A673 (cell line): ENCODE data around the gene TMEM45A. TPM values are rescaled to one million over a fixed set of nuclear protein-coding genes. Genes with fewer than 3 reads are reported as not detected.
"Not testable (repeated sequence)": the region's sequence is repeated elsewhere in the genome, so short reads cannot be mapped to it uniquely, and the experiment has no call there.

ENCODE experiments used
- BruUV-seq: library from RNA; stranded (reverse); fragments of 400-500 nt; replicated peaks from 2 replicates; lab custom pipeline; 2021; lab: Mats Ljungman, UMichigan
- CTCF ChIA-PET: fragments of 300-600 bp; sonication (Branson Sonifier 250); formaldehyde crosslinking; loops from one replicate; lab custom pipeline; 2022; ENCODE audit warnings: antibody characterized with exemption; lab: Charles Lee
- POLR2A ChIA-PET: fragments of 300-600 bp; sonication (Branson Sonifier 250); formaldehyde crosslinking; loops from one replicate; lab custom pipeline; 2022; ENCODE audit warnings: antibody characterized with exemption; ENCODE audit not compliant: low non-redundant PET; lab: Charles Lee
- DNase-seq: peaks from one replicate; pipeline ENCODE4 v3.0.0-alpha.2; 2015; ENCODE audit warnings: low spot score
- H3K27ac ChIP-seq: fragments of 200-600 bp; sonication (generic); 2 replicates; pipeline ENCODE4 v1.5.1; 2016; ENCODE audit warnings: mixed run types, low read depth, mild to moderate bottlenecking, mixed read lengths, antibody characterized with exemption, low read length; ENCODE audit not compliant: poor library complexity, severe bottlenecking
- H3K27me3 ChIP-seq: fragments of 200-600 bp; sonication (generic); replicated peaks from 2 replicates; pipeline ENCODE4 v1.6.1; 2017; ENCODE audit warnings: mixed run types, low read depth, mild to moderate bottlenecking, mixed read lengths, antibody characterized with exemption, low read length; ENCODE audit not compliant: insufficient read depth, poor library complexity
- H3K36me3 ChIP-seq: fragments of 200-600 bp; sonication (generic); 2 replicates; pipeline ENCODE4 v1.6.1; 2016; ENCODE audit warnings: mixed run types, mild to moderate bottlenecking, mixed read lengths, antibody characterized with exemption, low read length; ENCODE audit not compliant: insufficient read depth, poor library complexity, severe bottlenecking
- H3K4me1 ChIP-seq: fragments of 200-600 bp; sonication (generic); 2 replicates; pipeline ENCODE4 v1.6.1; 2017; ENCODE audit warnings: mixed run types, mild to moderate bottlenecking, mixed read lengths, antibody characterized with exemption, low read length; ENCODE audit not compliant: insufficient read depth, poor library complexity, severe bottlenecking
- H3K4me3 ChIP-seq: fragments of 200-600 bp; sonication (generic); 2 replicates; pipeline ENCODE4 v1.5.1; 2016; ENCODE audit warnings: low read depth, mixed run types, mild to moderate bottlenecking, mixed read lengths, low read length; ENCODE audit not compliant: poor library complexity, severe bottlenecking
- H3K9me3 ChIP-seq: fragments of 200-600 bp; sonication (generic); 2 replicates; pipeline ENCODE4 v1.6.1; 2016; ENCODE audit warnings: mixed run types, low read depth, mild to moderate bottlenecking, mixed read lengths, antibody characterized with exemption, low read length; ENCODE audit not compliant: poor library complexity, severe bottlenecking
- EZH2 ChIP-seq: fragments of 200-600 bp; sonication (generic); IDR thresholded peaks from 2 replicates; pipeline ENCODE4 v1.6.1; 2017; ENCODE audit warnings: borderline replicate concordance, low read depth, mild to moderate bottlenecking, mixed read lengths, antibody characterized with exemption, low read length; ENCODE audit not compliant: poor library complexity, severe bottlenecking
- intact Hi-C: fragments of 100-400 bp; cut with micrococcal nuclease; formaldehyde crosslinking; loops from one replicate; pipeline ENCODE4 v1.10.0; 2022; ENCODE audit not compliant: unreplicated experiment
- total RNA-seq: library from RNA; stranded (reverse); gene quantifications from 2 replicates; pipeline ENCODE4 v1.2.3, GENCODE V29; 2021
- TF ChIP-seq, protein P1 (sequence below): fragments of 300-800, 200-600 bp; sonication (generic); conservative IDR thresholded peaks from 2 replicates; pipeline ENCODE4 v1.5.1; 2017; ENCODE audit warnings: low read depth, mild to moderate bottlenecking, antibody characterized with exemption, low read length, moderate library complexity, mixed read lengths

The TMEM45A gene
- total RNA-seq, 1 experiment from 2014 or later: 3.4 TPM

DNA sequence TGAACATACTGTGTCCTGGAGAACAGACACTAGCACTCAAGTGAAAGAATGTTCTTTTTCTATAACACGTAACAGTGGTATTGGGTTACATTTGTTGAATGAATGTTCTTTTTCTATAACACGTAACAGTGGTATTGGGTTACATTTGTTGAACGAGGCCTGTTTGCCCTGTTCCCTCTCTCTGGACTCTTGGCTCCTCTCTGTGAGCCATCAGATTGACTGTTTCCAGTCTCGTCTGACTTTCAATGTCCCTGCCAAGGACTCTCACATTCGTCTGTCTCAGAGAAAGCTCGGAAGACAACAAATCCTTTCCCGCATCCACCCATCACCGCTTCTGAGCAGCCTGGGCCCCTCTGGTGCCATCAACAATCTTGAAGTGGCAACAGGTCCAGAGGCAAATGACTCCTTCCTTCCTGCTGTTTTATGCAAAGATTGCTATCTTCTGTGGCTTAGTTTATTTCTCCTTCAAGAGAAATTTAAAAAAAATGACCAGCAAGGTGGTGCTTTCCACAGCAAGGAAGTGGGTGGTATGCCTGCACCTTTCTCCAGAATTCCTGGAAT, 8.0 kb downstream of the TMEM45A start:
- H3K27ac ChIP-seq: no peak overlapping the region
- no peaks in the 10 kb centered on the region for H3K27me3 ChIP-seq
- H3K4me1 ChIP-seq: no peaks in the 10 kb centered on the region
- no TSS peak for BruUV-seq
- ChIA-PET CTCF (no interaction called here), POLR2A (no interaction called here)
- no peak overlapping the region for H3K4me3 ChIP-seq
- TF ChIP-seq, protein P1, sequence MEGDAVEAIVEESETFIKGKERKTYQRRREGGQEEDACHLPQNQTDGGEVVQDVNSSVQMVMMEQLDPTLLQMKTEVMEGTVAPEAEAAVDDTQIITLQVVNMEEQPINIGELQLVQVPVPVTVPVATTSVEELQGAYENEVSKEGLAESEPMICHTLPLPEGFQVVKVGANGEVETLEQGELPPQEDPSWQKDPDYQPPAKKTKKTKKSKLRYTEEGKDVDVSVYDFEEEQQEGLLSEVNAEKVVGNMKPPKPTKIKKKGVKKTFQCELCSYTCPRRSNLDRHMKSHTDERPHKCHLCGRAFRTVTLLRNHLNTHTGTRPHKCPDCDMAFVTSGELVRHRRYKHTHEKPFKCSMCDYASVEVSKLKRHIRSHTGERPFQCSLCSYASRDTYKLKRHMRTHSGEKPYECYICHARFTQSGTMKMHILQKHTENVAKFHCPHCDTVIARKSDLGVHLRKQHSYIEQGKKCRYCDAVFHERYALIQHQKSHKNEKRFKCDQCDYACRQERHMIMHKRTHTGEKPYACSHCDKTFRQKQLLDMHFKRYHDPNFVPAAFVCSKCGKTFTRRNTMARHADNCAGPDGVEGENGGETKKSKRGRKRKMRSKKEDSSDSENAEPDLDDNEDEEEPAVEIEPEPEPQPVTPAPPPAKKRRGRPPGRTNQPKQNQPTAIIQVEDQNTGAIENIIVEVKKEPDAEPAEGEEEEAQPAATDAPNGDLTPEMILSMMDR: no peak
- no peak for TF ChIP-seq EZH2
- DNase-seq: no peak
- H3K9me3 ChIP-seq: no peaks in the 10 kb centered on the region
- intact Hi-C loops: no loop called here
- H3K36me3 ChIP-seq: no peaks in the 10 kb centered on the region

DNA sequence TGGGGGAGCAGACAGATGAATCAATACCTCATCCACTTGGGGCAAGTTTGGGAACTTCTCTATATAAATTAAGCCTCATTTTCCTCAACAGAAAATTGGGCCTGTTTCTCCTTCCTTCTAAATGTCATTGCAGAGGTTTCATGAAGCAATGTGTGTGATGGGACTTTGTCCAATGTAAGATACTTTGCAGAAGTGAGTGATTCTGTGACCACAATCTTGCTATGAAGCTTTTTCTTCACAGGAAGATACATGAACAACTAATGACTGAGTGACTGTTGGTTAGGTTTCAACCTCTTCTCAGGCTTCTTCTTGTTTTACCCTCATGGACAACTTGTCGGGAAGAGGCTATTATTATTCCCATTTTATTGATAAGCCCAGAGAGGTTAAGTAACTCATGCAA, 11.0 kb downstream of the TMEM45A start:
- TF ChIP-seq, protein P1: no peak
- no peak for TF ChIP-seq EZH2
- POLR2A ChIA-PET: no interaction called here
- H3K9me3 ChIP-seq: no peaks in the 10 kb centered on the region
- intact Hi-C loops: no loop called here
- no peak overlapping the region for H3K27ac ChIP-seq
- no peaks in the 10 kb centered on the region for H3K27me3 ChIP-seq
- DNase-seq: no peak
- H3K4me3 ChIP-seq: no peak overlapping the region
- CTCF ChIA-PET: no interaction called here
- no TSS peak for BruUV-seq
- no peaks in the 10 kb centered on the region for H3K36me3 ChIP-seq
- no peaks in the 10 kb centered on the region for H3K4me1 ChIP-seq

DNA sequence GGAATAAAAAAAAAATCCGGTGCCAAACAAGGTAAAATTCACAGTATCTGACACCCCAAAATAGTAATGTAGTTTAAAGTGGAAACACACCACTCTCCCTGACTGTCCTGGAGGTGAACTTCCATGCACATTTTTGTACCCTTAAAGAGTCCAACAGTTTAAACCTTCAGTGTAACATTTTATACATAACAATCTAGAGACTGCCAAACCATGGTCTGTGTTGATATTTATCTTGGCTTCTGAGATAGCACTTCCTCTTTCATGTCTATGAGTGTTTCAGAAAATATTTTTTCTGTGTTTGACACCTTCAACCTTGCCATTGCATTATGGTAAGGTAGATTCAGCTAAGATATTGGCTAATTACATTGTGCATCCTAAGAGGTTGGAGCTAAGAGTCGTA, 13.9 kb downstream of the TMEM45A start:
- no peak for DNase-seq
- BruUV-seq: no TSS peak
- CTCF ChIA-PET: no interaction called here
- no peak for TF ChIP-seq EZH2
- TF ChIP-seq, protein P1: no peak
- POLR2A ChIA-PET: no interaction called here
- H3K4me3 ChIP-seq: no peak overlapping the region
- no peaks in the 10 kb centered on the region for H3K36me3 ChIP-seq
- H3K27me3 ChIP-seq: no peaks in the 10 kb centered on the region
- H3K4me1 ChIP-seq: no peaks in the 10 kb centered on the region
- no peak overlapping the region for H3K27ac ChIP-seq
- H3K9me3 ChIP-seq: no peaks in the 10 kb centered on the region
- intact Hi-C loops: no loop called here

DNA sequence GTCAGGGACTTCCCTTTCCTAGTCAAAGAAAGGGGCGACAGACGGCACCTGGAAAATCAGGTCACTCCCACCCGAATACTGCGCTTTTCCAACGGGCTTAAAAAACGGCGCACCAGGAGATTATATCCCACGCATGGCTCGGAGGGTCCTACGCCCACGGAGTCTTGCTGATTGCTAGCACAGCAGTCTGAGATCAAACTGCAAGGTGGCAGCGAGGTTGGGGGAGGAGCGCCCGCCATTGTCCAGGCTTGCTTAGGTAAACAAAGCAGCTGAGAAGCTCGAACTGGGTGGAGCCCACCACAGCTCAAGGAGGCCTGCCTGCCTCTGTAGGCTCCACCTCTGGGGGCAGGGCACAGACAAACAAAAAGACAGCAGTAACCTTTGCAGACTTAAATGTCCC, 17.4 kb downstream of the TMEM45A start:
- CTCF ChIA-PET, H3K4me3 ChIP-seq, H3K27ac ChIP-seq, H3K9me3 ChIP-seq, POLR2A ChIA-PET, H3K27me3 ChIP-seq, BruUV-seq, DNase-seq, intact Hi-C loops, H3K4me1 ChIP-seq, H3K36me3 ChIP-seq: not testable (repeated sequence)
